ENCODE measurements around the gene SLIT3. TPM values are rescaled to one million over a fixed set of nuclear protein-coding genes. Genes with fewer than 3 reads are reported as not detected.

SLIT3 gene
- total and polyA plus RNA-seq, 2 experiments from 2014 or later: 0.59 to 0.71 TPM

DNA sequence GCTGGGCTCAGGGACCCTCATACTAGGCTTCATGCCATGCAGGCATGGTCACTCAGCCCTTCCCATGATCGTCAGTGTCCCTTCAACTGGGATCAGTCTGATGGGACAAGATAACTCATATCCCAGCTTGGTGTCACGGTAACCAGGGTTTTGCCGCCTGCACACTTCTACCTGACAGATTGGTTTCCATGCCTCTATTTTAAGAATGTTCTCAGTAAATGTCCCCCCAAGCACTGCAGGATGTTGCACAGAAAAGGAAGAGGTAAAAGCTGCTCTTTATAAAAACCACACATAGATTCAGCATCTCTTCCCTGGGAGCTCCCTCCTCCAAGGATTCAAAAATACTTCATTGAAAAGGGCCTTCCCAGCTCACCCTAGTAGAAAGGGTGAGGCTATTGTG is 56.1 kb downstream of the SLIT3 start:
- no peak overlapping the region for H2AFZ ChIP-seq
- no peaks in the 10 kb centered on the region for H4K20me1 ChIP-seq (replicated peaks; ENCODE audit: insufficient read depth)
- H3K36me3 Mint-ChIP-seq (ENCODE audit: low read depth): no peaks in the 10 kb centered on the region; the same call in 2 of the 3 replicates
- H3K79me2 ChIP-seq (replicated peaks; ENCODE audit: insufficient read depth): no peaks in the 10 kb centered on the region
- no peak overlapping the region for H3K4me3 ChIP-seq
- no peaks in the 10 kb centered on the region for H3F3A ChIP-seq (replicated peaks; ENCODE audit: low read depth)
- no peaks in the 10 kb centered on the region for H3K4me1 ChIP-seq (ENCODE audit: insufficient read depth)
- no peak for DNase-seq (ENCODE audit: low spot score)
- no peak for ATAC-seq
- H3K27me3 Mint-ChIP-seq (ENCODE audit: insufficient read depth, low read depth, poor library complexity): no peaks in the 10 kb centered on the region
- H3K27ac ChIP-seq (ENCODE audit: low read depth): no peak overlapping the region
- TF ChIP-seq EZH2 (IDR thresholded peaks at IDR 0.05; ENCODE audit: low read depth, unreplicated experiment) (no peak), ZNF114 (CRISPR knock-in tag; IDR thresholded peaks at IDR 0.05) (no peak), CREB1 (CRISPR knock-in tag; IDR thresholded peaks at IDR 0.05; ENCODE audit: low read depth) (no peak), NANOG (IDR thresholded peaks at IDR 0.05; ENCODE audit: borderline replicate concordance) (no peak), EZH2phosphoT487 (IDR thresholded peaks at IDR 0.05; ENCODE audit: unreplicated experiment) (no peak), STAT1 (IDR thresholded peaks at IDR 0.05; ENCODE audit: unreplicated experiment) (no peak), POLR2AphosphoS5 (IDR thresholded peaks at IDR 0.05; ENCODE audit: low read depth) (no peak), ZNF331 (CRISPR knock-in tag; IDR thresholded peaks at IDR 0.05; ENCODE audit: low read depth) (no peak), JUNB (IDR thresholded peaks at IDR 0.05; ENCODE audit: unreplicated experiment) (no peak)
- TF ChIP-seq, protein P1, sequence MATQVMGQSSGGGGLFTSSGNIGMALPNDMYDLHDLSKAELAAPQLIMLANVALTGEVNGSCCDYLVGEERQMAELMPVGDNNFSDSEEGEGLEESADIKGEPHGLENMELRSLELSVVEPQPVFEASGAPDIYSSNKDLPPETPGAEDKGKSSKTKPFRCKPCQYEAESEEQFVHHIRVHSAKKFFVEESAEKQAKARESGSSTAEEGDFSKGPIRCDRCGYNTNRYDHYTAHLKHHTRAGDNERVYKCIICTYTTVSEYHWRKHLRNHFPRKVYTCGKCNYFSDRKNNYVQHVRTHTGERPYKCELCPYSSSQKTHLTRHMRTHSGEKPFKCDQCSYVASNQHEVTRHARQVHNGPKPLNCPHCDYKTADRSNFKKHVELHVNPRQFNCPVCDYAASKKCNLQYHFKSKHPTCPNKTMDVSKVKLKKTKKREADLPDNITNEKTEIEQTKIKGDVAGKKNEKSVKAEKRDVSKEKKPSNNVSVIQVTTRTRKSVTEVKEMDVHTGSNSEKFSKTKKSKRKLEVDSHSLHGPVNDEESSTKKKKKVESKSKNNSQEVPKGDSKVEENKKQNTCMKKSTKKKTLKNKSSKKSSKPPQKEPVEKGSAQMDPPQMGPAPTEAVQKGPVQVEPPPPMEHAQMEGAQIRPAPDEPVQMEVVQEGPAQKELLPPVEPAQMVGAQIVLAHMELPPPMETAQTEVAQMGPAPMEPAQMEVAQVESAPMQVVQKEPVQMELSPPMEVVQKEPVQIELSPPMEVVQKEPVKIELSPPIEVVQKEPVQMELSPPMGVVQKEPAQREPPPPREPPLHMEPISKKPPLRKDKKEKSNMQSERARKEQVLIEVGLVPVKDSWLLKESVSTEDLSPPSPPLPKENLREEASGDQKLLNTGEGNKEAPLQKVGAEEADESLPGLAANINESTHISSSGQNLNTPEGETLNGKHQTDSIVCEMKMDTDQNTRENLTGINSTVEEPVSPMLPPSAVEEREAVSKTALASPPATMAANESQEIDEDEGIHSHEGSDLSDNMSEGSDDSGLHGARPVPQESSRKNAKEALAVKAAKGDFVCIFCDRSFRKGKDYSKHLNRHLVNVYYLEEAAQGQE (IDR thresholded peaks at IDR 0.05; ENCODE audit: unreplicated experiment): no peak
- TF ChIP-seq, protein P2, sequence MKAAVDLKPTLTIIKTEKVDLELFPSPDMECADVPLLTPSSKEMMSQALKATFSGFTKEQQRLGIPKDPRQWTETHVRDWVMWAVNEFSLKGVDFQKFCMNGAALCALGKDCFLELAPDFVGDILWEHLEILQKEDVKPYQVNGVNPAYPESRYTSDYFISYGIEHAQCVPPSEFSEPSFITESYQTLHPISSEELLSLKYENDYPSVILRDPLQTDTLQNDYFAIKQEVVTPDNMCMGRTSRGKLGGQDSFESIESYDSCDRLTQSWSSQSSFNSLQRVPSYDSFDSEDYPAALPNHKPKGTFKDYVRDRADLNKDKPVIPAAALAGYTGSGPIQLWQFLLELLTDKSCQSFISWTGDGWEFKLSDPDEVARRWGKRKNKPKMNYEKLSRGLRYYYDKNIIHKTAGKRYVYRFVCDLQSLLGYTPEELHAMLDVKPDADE (IDR thresholded peaks at IDR 0.05): no peak
- TF ChIP-seq, protein P3, sequence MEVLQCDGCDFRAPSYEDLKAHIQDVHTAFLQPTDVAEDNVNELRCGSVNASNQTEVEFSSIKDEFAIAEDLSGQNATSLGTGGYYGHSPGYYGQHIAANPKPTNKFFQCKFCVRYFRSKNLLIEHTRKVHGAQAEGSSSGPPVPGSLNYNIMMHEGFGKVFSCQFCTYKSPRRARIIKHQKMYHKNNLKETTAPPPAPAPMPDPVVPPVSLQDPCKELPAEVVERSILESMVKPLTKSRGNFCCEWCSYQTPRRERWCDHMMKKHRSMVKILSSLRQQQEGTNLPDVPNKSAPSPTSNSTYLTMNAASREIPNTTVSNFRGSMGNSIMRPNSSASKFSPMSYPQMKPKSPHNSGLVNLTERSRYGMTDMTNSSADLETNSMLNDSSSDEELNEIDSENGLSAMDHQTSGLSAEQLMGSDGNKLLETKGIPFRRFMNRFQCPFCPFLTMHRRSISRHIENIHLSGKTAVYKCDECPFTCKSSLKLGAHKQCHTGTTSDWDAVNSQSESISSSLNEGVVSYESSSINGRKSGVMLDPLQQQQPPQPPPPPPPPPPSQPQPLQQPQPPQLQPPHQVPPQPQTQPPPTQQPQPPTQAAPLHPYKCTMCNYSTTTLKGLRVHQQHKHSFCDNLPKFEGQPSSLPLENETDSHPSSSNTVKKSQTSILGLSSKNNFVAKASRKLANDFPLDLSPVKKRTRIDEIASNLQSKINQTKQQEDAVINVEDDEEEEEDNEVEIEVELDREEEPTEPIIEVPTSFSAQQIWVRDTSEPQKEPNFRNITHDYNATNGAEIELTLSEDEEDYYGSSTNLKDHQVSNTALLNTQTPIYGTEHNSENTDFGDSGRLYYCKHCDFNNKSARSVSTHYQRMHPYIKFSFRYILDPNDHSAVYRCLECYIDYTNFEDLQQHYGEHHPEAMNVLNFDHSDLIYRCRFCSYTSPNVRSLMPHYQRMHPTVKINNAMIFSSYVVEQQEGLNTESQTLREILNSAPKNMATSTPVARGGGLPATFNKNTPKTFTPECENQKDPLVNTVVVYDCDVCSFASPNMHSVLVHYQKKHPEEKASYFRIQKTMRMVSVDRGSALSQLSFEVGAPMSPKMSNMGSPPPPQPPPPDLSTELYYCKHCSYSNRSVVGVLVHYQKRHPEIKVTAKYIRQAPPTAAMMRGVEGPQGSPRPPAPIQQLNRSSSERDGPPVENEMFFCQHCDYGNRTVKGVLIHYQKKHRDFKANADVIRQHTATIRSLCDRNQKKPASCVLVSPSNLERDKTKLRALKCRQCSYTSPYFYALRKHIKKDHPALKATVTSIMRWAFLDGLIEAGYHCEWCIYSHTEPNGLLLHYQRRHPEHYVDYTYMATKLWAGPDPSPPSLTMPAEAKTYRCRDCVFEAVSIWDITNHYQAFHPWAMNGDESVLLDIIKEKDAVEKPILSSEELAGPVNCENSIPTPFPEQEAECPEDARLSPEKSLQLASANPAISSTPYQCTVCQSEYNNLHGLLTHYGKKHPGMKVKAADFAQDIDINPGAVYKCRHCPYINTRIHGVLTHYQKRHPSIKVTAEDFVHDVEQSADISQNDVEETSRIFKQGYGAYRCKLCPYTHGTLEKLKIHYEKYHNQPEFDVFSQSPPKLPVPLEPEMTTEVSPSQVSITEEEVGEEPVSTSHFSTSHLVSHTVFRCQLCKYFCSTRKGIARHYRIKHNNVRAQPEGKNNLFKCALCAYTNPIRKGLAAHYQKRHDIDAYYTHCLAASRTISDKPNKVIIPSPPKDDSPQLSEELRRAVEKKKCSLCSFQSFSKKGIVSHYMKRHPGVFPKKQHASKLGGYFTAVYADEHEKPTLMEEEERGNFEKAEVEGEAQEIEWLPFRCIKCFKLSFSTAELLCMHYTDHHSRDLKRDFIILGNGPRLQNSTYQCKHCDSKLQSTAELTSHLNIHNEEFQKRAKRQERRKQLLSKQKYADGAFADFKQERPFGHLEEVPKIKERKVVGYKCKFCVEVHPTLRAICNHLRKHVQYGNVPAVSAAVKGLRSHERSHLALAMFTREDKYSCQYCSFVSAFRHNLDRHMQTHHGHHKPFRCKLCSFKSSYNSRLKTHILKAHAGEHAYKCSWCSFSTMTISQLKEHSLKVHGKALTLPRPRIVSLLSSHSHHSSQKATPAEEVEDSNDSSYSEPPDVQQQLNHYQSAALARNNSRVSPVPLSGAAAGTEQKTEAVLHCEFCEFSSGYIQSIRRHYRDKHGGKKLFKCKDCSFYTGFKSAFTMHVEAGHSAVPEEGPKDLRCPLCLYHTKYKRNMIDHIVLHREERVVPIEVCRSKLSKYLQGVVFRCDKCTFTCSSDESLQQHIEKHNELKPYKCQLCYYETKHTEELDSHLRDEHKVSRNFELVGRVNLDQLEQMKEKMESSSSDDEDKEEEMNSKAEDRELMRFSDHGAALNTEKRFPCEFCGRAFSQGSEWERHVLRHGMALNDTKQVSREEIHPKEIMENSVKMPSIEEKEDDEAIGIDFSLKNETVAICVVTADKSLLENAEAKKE (CRISPR knock-in tag; IDR thresholded peaks at IDR 0.05): no peak
- TF ChIP-seq, protein P4, sequence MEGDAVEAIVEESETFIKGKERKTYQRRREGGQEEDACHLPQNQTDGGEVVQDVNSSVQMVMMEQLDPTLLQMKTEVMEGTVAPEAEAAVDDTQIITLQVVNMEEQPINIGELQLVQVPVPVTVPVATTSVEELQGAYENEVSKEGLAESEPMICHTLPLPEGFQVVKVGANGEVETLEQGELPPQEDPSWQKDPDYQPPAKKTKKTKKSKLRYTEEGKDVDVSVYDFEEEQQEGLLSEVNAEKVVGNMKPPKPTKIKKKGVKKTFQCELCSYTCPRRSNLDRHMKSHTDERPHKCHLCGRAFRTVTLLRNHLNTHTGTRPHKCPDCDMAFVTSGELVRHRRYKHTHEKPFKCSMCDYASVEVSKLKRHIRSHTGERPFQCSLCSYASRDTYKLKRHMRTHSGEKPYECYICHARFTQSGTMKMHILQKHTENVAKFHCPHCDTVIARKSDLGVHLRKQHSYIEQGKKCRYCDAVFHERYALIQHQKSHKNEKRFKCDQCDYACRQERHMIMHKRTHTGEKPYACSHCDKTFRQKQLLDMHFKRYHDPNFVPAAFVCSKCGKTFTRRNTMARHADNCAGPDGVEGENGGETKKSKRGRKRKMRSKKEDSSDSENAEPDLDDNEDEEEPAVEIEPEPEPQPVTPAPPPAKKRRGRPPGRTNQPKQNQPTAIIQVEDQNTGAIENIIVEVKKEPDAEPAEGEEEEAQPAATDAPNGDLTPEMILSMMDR (conservative IDR thresholded peaks at IDR 0.05; ENCODE audit: low read depth in 2 of 2): no peak
- no peaks in the 10 kb centered on the region for H3K27me3 ChIP-seq (ENCODE audit: insufficient read depth)
- peaks cover 4% of the 10 kb centered on the region; the same call in 1 of the 2 replicates for H3K9me2 ChIP-seq (ENCODE audit: insufficient read depth)
- no peaks in the 10 kb centered on the region for H3K9me3 Mint-ChIP-seq
- no peaks in the 10 kb centered on the region for H3K4me1 Mint-ChIP-seq
- H3K36me3 ChIP-seq (ENCODE audit: insufficient read depth): no peaks in the 10 kb centered on the region
- no peak overlapping the region for H3K27ac Mint-ChIP-seq
- H3K4me3 Mint-ChIP-seq: no peak overlapping the region
- no peak overlapping the region for H3K4me2 ChIP-seq

All from GM23338 (cell line).